GM10248 (cell line): ENCODE results near the gene CBLN1.

ENCODE experiments used
- CTCF ChIA-PET: fragments of 300-600 bp; sonication (Branson Sonifier 250); formaldehyde crosslinking; extraction: SDS; loops from one replicate; lab custom pipeline; 2021; ENCODE audit warnings: antibody characterized with exemption; lab: Yijun Ruan, JAX
- POLR2A ChIA-PET: fragments of 350-650 bp; sonication (Branson Sonifier 250); formaldehyde crosslinking; extraction: SDS; loops from one replicate; lab custom pipeline; 2020; ENCODE audit warnings: antibody characterized with exemption; lab: Yijun Ruan, JAX
- DNase-seq: peaks from one replicate; pipeline ENCODE4 v3.0.0; 2012; ENCODE audit errors: extremely low spot score
- TF ChIP-seq, protein P1 (sequence below): IDR thresholded peaks from 2 replicates; pipeline ENCODE4 v1.5.1; 2012; ENCODE audit warnings: mild to moderate bottlenecking, low read depth; ENCODE audit errors: extremely low read depth, missing control alignments, control extremely low read depth

The CBLN1 gene

DNA sequence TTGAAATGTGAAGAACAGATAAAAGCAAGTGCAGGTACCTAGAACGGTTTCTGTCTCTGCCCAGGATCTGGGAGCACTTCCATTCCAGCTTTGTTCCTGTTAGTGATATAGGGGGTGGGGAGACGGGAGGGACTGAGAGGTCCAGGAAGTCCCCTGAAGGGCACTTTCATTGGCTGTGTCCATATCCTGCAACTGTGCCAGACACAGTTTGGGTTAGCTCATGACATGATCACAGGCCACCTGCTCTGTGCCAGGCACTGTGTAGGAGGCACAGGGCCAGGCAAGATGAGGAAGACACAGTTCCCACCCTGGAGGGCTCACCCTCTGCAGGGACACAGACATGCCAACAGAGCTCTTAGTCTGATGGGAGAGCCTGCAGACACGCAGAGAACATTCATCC, 7.9 kb downstream of the CBLN1 start:
- DNase-seq, result no peak
- TF ChIP-seq, protein P1, sequence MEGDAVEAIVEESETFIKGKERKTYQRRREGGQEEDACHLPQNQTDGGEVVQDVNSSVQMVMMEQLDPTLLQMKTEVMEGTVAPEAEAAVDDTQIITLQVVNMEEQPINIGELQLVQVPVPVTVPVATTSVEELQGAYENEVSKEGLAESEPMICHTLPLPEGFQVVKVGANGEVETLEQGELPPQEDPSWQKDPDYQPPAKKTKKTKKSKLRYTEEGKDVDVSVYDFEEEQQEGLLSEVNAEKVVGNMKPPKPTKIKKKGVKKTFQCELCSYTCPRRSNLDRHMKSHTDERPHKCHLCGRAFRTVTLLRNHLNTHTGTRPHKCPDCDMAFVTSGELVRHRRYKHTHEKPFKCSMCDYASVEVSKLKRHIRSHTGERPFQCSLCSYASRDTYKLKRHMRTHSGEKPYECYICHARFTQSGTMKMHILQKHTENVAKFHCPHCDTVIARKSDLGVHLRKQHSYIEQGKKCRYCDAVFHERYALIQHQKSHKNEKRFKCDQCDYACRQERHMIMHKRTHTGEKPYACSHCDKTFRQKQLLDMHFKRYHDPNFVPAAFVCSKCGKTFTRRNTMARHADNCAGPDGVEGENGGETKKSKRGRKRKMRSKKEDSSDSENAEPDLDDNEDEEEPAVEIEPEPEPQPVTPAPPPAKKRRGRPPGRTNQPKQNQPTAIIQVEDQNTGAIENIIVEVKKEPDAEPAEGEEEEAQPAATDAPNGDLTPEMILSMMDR, result no peak
- ChIA-PET CTCF (interaction anchor here (0.9 kb wide), 1 partner anchor 17 kb away, joined by 3 read pairs; no protein-coding TSS in a partner anchor), POLR2A (no interaction called here)

DNA sequence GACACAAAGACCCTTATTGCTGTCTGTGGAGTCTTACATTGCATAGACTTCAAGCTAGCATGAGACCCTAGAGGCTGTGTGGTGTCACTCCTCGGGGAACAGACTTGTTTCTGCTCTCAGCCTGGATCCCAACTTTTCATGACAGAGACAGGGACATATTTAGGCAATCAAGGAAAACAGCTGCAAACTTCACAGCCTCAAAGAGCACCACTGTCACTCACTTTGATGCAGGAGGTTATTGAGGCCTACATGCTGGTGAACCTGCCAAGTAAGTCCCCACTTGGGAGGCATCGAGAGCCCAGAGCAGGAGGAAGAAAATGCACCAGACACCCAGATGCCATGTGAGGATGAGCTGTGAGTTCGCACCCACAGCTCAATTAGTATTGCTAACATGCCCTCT, 10.3 kb downstream of the CBLN1 start:
- TF ChIP-seq, protein P1, result no peak
- CTCF ChIA-PET, result interaction anchor here (1.1 kb wide), 1 partner anchor 10 kb away, joined by 3 read pairs; no protein-coding TSS in a partner anchor
- POLR2A ChIA-PET, result no interaction called here
- DNase-seq, result no peak

DNA sequence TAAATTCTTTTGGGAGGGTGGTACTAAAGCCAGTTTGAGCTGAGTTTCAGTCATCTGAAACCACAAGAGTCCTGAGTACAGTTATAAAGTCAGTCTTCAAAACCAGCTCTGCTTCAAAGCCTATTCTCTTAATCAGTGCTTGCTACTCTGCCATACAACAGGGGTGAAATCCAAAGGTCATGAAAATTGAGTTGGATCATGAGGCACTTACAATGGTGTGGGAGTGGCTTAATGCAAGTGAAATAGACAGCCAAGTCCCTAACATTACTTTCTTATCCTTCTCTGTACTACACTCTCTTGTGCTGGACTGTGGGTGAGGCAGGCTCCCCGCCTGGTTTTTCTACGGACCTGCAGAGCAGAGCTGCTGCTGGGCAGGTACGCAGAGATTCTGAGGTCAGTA, 12.4 kb downstream of the CBLN1 start:
- ChIA-PET POLR2A (no interaction called here), CTCF (interaction anchor here (1.4 to 1.5 kb wide), 2 partner anchors 8 to 18 kb away, joined by 3 to 4 read pairs; no protein-coding TSS in a partner anchor)
- TF ChIP-seq, protein P1, result no peak
- DNase-seq, result no peak

DNA sequence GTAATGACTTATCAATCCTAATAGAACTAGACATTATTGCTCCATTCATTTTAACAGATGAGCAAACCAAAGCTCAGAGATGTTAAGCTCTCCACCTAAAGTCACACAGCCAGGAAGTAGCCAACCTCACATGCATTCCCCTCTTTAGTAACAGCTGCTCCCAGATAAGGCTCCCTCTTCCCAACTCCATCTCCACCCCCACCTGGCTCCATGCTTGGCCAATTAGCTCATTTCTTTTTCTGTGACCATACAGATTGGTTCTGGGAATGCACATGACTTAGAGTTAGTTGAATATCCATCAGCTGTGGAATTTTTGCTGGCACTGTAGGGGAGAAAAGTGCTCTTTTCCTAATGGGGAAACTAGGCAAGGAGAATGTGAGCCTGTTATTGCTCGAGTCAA, 13.0 kb downstream of the CBLN1 start:
- POLR2A ChIA-PET, result no interaction called here
- DNase-seq, result no peak
- TF ChIP-seq, protein P1, result no peak
- CTCF ChIA-PET, result interaction anchor here (1.4 to 1.5 kb wide), 2 partner anchors 8 to 17 kb away, joined by 3 to 4 read pairs; no protein-coding TSS in a partner anchor

DNA sequence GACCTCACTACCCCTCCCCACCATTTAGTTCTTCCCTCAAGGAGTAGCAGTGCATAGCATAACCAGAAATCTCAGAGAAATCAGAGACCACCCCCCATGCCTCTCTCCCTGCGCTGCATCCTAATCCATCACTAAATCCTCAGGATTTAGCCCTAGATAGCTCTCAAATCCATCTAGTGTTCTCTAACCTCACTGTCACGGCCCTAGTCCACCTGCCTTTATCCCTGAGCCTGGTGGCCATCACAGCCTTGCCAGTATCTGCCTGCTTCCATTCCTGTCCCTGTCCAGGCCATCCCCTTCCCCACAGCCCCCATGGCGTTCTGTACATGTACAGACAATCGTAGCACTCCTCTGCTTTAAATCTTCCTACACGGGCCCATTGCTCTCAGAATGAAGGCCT, 19.1 kb downstream of the CBLN1 start:
- ChIA-PET CTCF (no interaction called here), POLR2A (no interaction called here)
- TF ChIP-seq, protein P1, result no peak
- DNase-seq, result no peak

DNA sequence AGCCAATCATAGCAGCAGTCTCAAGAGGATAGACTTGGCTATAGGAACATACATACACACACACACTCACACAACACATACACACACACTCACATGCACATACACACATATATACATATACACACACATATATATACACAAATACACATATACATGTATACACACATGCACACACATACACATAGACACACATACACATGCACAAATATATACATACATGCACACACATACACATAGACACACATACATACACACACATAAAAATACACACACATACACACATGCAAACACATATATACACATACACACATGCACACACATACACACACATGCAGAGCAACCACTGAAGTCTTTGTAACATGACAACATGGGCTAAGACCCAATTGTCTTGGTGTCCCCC, 19.7 kb downstream of the CBLN1 start:
- no peak for DNase-seq
- ChIA-PET CTCF (interaction anchor here (0.7 to 1.2 kb wide), 2 partner anchors 9 to 11 kb away, joined by 3 read pairs; no protein-coding TSS in a partner anchor), POLR2A (no interaction called here)
- TF ChIP-seq, protein P1, result no peak
